A549 (cell line): Measurements from ENCODE around the gene FREY1. TPM values are rescaled to one million over a fixed set of nuclear protein-coding genes. Genes with fewer than 3 reads are reported as not detected.
A peak's percentile ranks its signal among the peaks of the same experiment; 100 is the strongest.

Experiments used
- ATAC-seq, 2 experiments: fragments of 200-7000 bp in 1 of 2; fragments of >200 bp in 1 of 2; cut with Nextera tagmentation in 1 of 2; cut with Tn5 transposase in 1 of 2; 3 replicates each; pipeline versions ENCODE4 v1.8.0 to v1.9.1; 2018 to 2020; ENCODE audit warnings: mild to moderate bottlenecking in 1 of 2, moderate library complexity in 1 of 2
- CTCF ChIA-PET: fragments of 300-600 bp; sonication (Branson Sonifier 250); formaldehyde crosslinking; extraction: SDS; loops from one replicate; lab custom pipeline; 2021; ENCODE audit warnings: antibody characterized with exemption, inconsistent platforms; lab: Yijun Ruan, JAX
- POLR2A ChIA-PET: fragments of 350-600 bp; formaldehyde crosslinking; extraction: SDS; loops from one replicate; lab custom pipeline; 2021; ENCODE audit warnings: antibody characterized with exemption, inconsistent platforms; lab: Yijun Ruan, JAX
- DNase-seq, 2 experiments: peaks; one replicate each; pipeline versions ENCODE4 v3.0.0 to v3.0.0-alpha.2; 2011 to 2016; ENCODE audit warnings: low read depth in 1 of 2, low spot score in 1 of 2
- FAIRE-seq: peaks from 2 replicates; lab custom pipeline; 2011; peaks lifted over from hg19 to GRCh38; lab: Jason Lieb, UNC
- H3K27ac ChIP-seq, 2 experiments: fragments of >200 bp; sonication (Bioruptor Twin); formaldehyde crosslinking; 3 replicates each; pipeline ENCODE4 v1.5.1; 2016 to 2017
- H3K4me1 ChIP-seq: fragments of >200 bp; sonication (Bioruptor Twin); formaldehyde crosslinking; 3 replicates; pipeline ENCODE4 v1.6.1; 2016
- H3K4me2 ChIP-seq: fragments of >200 bp; sonication (Bioruptor Twin); formaldehyde crosslinking; 3 replicates; pipeline ENCODE4 v1.6.1; 2016
- H3K4me3 ChIP-seq: fragments of >200 bp; sonication (Bioruptor Twin); formaldehyde crosslinking; 3 replicates; pipeline ENCODE4 v1.5.1; 2016
- H3K9me3 ChIP-seq: fragments of >200 bp; sonication (Bioruptor Twin); formaldehyde crosslinking; 3 replicates; pipeline ENCODE4 v1.6.1; 2016
- BHLHE40 ChIP-seq: IDR thresholded peaks from 2 replicates; pipeline ENCODE4 v1.6.1; 2012; ENCODE audit warnings: low read depth, low read length, inconsistent platforms
- CHD2 ChIP-seq: fragments of 150-350 bp; IDR thresholded peaks from 2 replicates; pipeline ENCODE4 v1.6.1; 2014; ENCODE audit warnings: low read length; ENCODE audit not compliant: partially characterized antibody
- CHD4 ChIP-seq: fragments of 200-600 bp; sonication (generic); IDR thresholded peaks from 2 replicates; pipeline ENCODE4 v1.6.1; 2016; ENCODE audit warnings: antibody characterized with exemption, mild to moderate bottlenecking, borderline replicate concordance
- EHMT2 ChIP-seq: fragments of 200-600 bp; sonication (generic); IDR thresholded peaks from 2 replicates; pipeline ENCODE4 v1.6.1; 2016; ENCODE audit warnings: antibody characterized with exemption, low read depth, mild to moderate bottlenecking, moderate library complexity
- ESRRA ChIP-seq: fragments of 150-350 bp; IDR thresholded peaks from 2 replicates; pipeline ENCODE4 v1.6.1; 2014; ENCODE audit warnings: mild to moderate bottlenecking, low read length, borderline replicate concordance
- FOXS1 ChIP-seq: fragments of 250-450 bp; sonication (Bioruptor Pico); IDR thresholded peaks from 2 replicates; pipeline ENCODE4 v1.5.0; 2020; ENCODE audit warnings: mild to moderate bottlenecking, moderate library complexity
- HEYL ChIP-seq: fragments of 250-450 bp; sonication (Bioruptor Pico); IDR thresholded peaks from 2 replicates; pipeline ENCODE4 v1.8.0; 2021; ENCODE audit warnings: mild to moderate bottlenecking, moderate library complexity
- PHF8 ChIP-seq: fragments of 200-600 bp; sonication (generic); IDR thresholded peaks from 2 replicates; pipeline ENCODE4 v1.6.1; 2016; ENCODE audit warnings: low read depth, mild to moderate bottlenecking, antibody characterized with exemption, moderate library complexity, borderline replicate concordance
- POLR2A ChIP-seq: IDR thresholded peaks from 2 replicates; pipeline ENCODE4 v1.6.1; 2012; ENCODE audit warnings: mild to moderate bottlenecking, low read length
- REST ChIP-seq: fragments of 200-600 bp; sonication (generic); IDR thresholded peaks from 2 replicates; pipeline ENCODE4 v1.6.1; 2016; ENCODE audit warnings: antibody characterized with exemption, mild to moderate bottlenecking, moderate library complexity
- RFX5 ChIP-seq: fragments of 450-650 bp; IDR thresholded peaks from 2 replicates; pipeline ENCODE4 v1.7.1; 2014; ENCODE audit warnings: antibody characterized with exemption, mild to moderate bottlenecking, moderate library complexity
- TFCP2L1 ChIP-seq: fragments of 250-450 bp; sonication (Bioruptor Pico); IDR thresholded peaks from 2 replicates; pipeline ENCODE4 v1.5.0; 2021; ENCODE audit warnings: mild to moderate bottlenecking
- TP53 ChIP-seq: fragments of 250-450 bp; sonication (Bioruptor Pico); IDR thresholded peaks from 2 replicates; pipeline ENCODE4 v1.5.0; 2021; ENCODE audit warnings: mild to moderate bottlenecking, moderate library complexity
- WGBS: methylation state at CpG from one replicate; pipeline ENCODE4 v1.1.6; 2017; ENCODE audit errors: missing lambda C conversion rate; 5-methylcytosine and 5-hydroxymethylcytosine counted together
- polyA plus RNA-seq, 4 experiments: library from polyadenylated mRNA; depleted of rRNA in 3 of 4; stranded (reverse); fragments of >200 nt; fragmentation: RNase III in 1 of 4; extraction: RNeasy Plus Mini Kit Qiagen cat#74134 plus additional on column Dnase treatment in 1 of 4; gene quantifications; 2 replicates in 3 of 4; 3 replicates in 1 of 4; pipeline ENCODE4 v1.2.3, GENCODE V29; 2011 to 2017
- TF ChIP-seq, protein P1 (sequence below): fragments of >200 bp; sonication (Bioruptor Twin); formaldehyde crosslinking; IDR thresholded peaks from 3 replicates; pipeline ENCODE4 v1.6.1; 2016
- TF ChIP-seq, protein P2 (sequence below): fragments of 450-650 bp; IDR thresholded peaks from 2 replicates; pipeline ENCODE4 v1.6.1; 2014; ENCODE audit warnings: antibody characterized with exemption

Gene FREY1
- polyA plus RNA-seq, 2 of the 4 experiments (the other 2 are of a cell fraction) = 0.17 to 0.21 TPM

GRCh38 chr11:45885921-45886721, 20.9 kb downstream of the FREY1 start (continued):
- TF ChIP-seq TP53 (CRISPR knock-in tag) = no peak
- TF ChIP-seq RFX5 = no peak
- no peak for TF ChIP-seq POLR2A

DNA sequence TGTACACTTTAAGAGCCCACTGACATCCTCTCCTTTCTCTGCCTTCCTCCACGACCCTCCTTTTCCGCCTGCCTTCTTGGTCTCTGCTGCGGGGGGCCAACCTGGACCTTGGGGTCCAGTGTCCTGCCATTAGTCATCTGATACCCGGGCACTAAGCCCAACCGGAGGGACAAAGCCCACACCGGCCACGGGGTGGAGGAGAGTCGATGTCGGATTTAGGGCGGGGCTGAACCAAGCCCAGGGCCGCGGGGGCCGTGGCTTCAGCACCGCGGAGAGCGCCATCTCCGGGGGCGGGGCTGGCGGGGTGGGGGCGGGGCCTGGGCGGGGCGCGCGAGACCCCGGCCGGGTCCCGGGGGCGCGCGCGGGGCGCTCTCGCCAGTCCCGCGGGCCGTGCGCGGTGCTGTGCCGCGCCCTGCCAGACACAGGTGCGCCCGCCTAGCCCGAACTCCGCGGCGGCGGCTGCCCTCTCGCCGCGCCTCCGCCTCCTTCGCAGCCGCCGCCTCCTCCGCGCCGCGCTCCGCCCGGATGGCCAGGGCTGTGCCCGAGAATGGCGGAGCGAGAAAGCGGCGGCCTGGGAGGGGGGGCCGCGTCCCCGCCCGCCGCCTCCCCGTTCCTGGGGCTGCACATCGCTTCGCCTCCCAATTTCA, 21.7 kb downstream of the FREY1 start, which contains the start of gene MAPK8IP1:
TSS of gene MAPK8IP1 (plus strand) at position 378 of the 647 bp plus-strand sequence. CDS start at position 548, 170 bp downstream.
- ATAC-seq = peak; percentile 60 to 75
- peak within 1 kb of the TSS; percentile 76 for H3K4me2 ChIP-seq
- FAIRE-seq = no peak

More for the DNA sequence above, 21.7 kb downstream of the FREY1 start, which contains the start of gene MAPK8IP1:
- Histone ChIP-seq H3K9me3 (no peaks in the 10 kb centered on the region), H3K4me3 (peak within 1 kb of the TSS; percentile 59)
- TF ChIP-seq TP53 (CRISPR knock-in tag) (no peak), FOXS1 (0 out of 2 replicates have a peak, but pooled peaks have one; percentile 29), BHLHE40 (no peak), PHF8 (no peak), CHD2 (no peak), TFCP2L1 (no peak), EHMT2 (peak; percentile 82), HEYL (CRISPR knock-in tag) (no peak), CHD4 (no peak), REST (peak; percentile 90), ESRRA (no peak)
- TF ChIP-seq, protein P1, sequence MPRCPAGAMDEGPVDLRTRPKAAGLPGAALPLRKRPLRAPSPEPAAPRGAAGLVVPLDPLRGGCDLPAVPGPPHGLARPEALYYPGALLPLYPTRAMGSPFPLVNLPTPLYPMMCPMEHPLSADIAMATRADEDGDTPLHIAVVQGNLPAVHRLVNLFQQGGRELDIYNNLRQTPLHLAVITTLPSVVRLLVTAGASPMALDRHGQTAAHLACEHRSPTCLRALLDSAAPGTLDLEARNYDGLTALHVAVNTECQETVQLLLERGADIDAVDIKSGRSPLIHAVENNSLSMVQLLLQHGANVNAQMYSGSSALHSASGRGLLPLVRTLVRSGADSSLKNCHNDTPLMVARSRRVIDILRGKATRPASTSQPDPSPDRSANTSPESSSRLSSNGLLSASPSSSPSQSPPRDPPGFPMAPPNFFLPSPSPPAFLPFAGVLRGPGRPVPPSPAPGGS = no peak
- TF ChIP-seq, protein P2, sequence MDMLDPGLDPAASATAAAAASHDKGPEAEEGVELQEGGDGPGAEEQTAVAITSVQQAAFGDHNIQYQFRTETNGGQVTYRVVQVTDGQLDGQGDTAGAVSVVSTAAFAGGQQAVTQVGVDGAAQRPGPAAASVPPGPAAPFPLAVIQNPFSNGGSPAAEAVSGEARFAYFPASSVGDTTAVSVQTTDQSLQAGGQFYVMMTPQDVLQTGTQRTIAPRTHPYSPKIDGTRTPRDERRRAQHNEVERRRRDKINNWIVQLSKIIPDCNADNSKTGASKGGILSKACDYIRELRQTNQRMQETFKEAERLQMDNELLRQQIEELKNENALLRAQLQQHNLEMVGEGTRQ = no peak
- TF ChIP-seq, all 56 proteins: peak for 3
- CTCF ChIA-PET = interaction anchor here (5.6 kb wide), 1 partner anchor 13 kb away, joined by 39 read pairs; no protein-coding TSS in a partner anchor
- WGBS = 41% methylated on average over 7 of the region's 73 CpGs
- POLR2A ChIA-PET = no interaction called here
- peak within 1 kb of the TSS in 1 of 2 experiments; percentile 52; a peak in 2 of 6 replicates for H3K27ac ChIP-seq
- peak in 1 of 2 experiments; percentile 27 for DNase-seq
- peaks cover 18% of the 10 kb centered on the region for H3K4me1 ChIP-seq
